ENCODE data around the gene PROK1.

Gene PROK1

GRCh38 chr1:110474444-110474843 lies 23.5 kb downstream of the PROK1 start:
- no peaks in the 10 kb centered on the region for H3K9me3 ChIP-seq (ENCODE audit: low read length)
- H3K27me3 ChIP-seq (ENCODE audit: insufficient read depth, low read length) = no peaks in the 10 kb centered on the region
- H3K4me3 ChIP-seq (ENCODE audit: low read depth, low read length, poor library complexity, severe bottlenecking) = no peak overlapping the region
- H3K4me2 ChIP-seq (ENCODE audit: low read length) = no peak overlapping the region
- no peak overlapping the region for H3K27ac ChIP-seq (ENCODE audit: low read depth, low read length, poor library complexity, severe bottlenecking)
- H3K36me3 ChIP-seq (ENCODE audit: insufficient read depth, low read length) = no peaks in the 10 kb centered on the region
- TF ChIP-seq CTCF (IDR thresholded peaks at IDR 0.05; ENCODE audit: low read length) (no peak), EZH2 (IDR thresholded peaks at IDR 0.05; ENCODE audit: borderline replicate concordance, low read length) (no peak)
- H4K20me1 ChIP-seq (ENCODE audit: insufficient read depth, low read length) = no peaks in the 10 kb centered on the region
- no peaks in the 10 kb centered on the region for H3F3A ChIP-seq (ENCODE audit: insufficient read depth, low read length)
- no peaks in the 10 kb centered on the region for H3K79me2 ChIP-seq (ENCODE audit: insufficient read depth, low read length)
- no peaks in the 10 kb centered on the region for H3K9me2 ChIP-seq (ENCODE audit: low read depth, low read length)
- H3K9ac ChIP-seq (ENCODE audit: low read length) = no peak overlapping the region
- no peaks in the 10 kb centered on the region for H3K4me1 ChIP-seq (ENCODE audit: insufficient read depth, low read length, severe bottlenecking)
- no peak overlapping the region for H2AFZ ChIP-seq (ENCODE audit: low read length)

GRCh38 chr1:110475362-110476027 lies 24.5 kb downstream of the PROK1 start:
- no peaks in the 10 kb centered on the region for H3K36me3 ChIP-seq (ENCODE audit: insufficient read depth, low read length)

GRCh38 chr1:110476028-110476765 lies 25.2 kb downstream of the PROK1 start:
- Histone ChIP-seq H2AFZ (ENCODE audit: low read length) (no peak overlapping the region), H3K79me2 (ENCODE audit: insufficient read depth, low read length) (no peaks in the 10 kb centered on the region), H3K27me3 (ENCODE audit: insufficient read depth, low read length) (peaks cover 7% of the 10 kb centered on the region; the same call in 1 of the 2 replicates), H3K4me3 (ENCODE audit: low read depth, low read length, poor library complexity, severe bottlenecking) (no peak overlapping the region), H3K9me2 (ENCODE audit: low read depth, low read length) (no peaks in the 10 kb centered on the region), H3K27ac (ENCODE audit: low read depth, low read length, poor library complexity, severe bottlenecking) (no peak overlapping the region), H3K9ac (ENCODE audit: low read length) (no peak overlapping the region), H3K9me3 (ENCODE audit: low read length) (no peaks in the 10 kb centered on the region), H3F3A (ENCODE audit: insufficient read depth, low read length) (no peaks in the 10 kb centered on the region), H3K4me2 (ENCODE audit: low read length) (no peak overlapping the region), H4K20me1 (ENCODE audit: insufficient read depth, low read length) (no peaks in the 10 kb centered on the region), H3K36me3 (ENCODE audit: insufficient read depth, low read length) (no peaks in the 10 kb centered on the region), H3K4me1 (ENCODE audit: insufficient read depth, low read length, severe bottlenecking) (no peaks in the 10 kb centered on the region)
- TF ChIP-seq CTCF (IDR thresholded peaks at IDR 0.05; ENCODE audit: low read length) (no peak), EZH2 (IDR thresholded peaks at IDR 0.05; ENCODE audit: borderline replicate concordance, low read length) (no peak)

More at GRCh38 chr1:110475362-110476027, 24.5 kb downstream of the PROK1 start:
- no peaks in the 10 kb centered on the region for H3K9me2 ChIP-seq (ENCODE audit: low read depth, low read length)
- no peaks in the 10 kb centered on the region for H4K20me1 ChIP-seq (ENCODE audit: insufficient read depth, low read length)
- peaks cover 7% of the 10 kb centered on the region; the same call in 1 of the 2 replicates for H3K27me3 ChIP-seq (ENCODE audit: insufficient read depth, low read length)
- H2AFZ ChIP-seq (ENCODE audit: low read length) = no peak overlapping the region
- H3F3A ChIP-seq (ENCODE audit: insufficient read depth, low read length) = no peaks in the 10 kb centered on the region
- no peak overlapping the region for H3K27ac ChIP-seq (ENCODE audit: low read depth, low read length, poor library complexity, severe bottlenecking)
- no peak overlapping the region for H3K4me2 ChIP-seq (ENCODE audit: low read length)
- H3K4me3 ChIP-seq (ENCODE audit: low read depth, low read length, poor library complexity, severe bottlenecking) = no peak overlapping the region
- no peak overlapping the region for H3K9ac ChIP-seq (ENCODE audit: low read length)
- H3K79me2 ChIP-seq (ENCODE audit: insufficient read depth, low read length) = no peaks in the 10 kb centered on the region
- H3K4me1 ChIP-seq (ENCODE audit: insufficient read depth, low read length, severe bottlenecking) = no peaks in the 10 kb centered on the region
- TF ChIP-seq CTCF (IDR thresholded peaks at IDR 0.05; ENCODE audit: low read length) (no peak), EZH2 (IDR thresholded peaks at IDR 0.05; ENCODE audit: borderline replicate concordance, low read length) (no peak)
- H3K9me3 ChIP-seq (ENCODE audit: low read length) = no peaks in the 10 kb centered on the region
